Skeletal muscle cell (primary cell): ENCODE results near the gene DLGAP4.
A peak's percentile ranks its signal among the peaks of the same experiment; 100 is the strongest.
"Not testable (repeated sequence)": the region's sequence is repeated elsewhere in the genome, so short reads cannot be mapped to it uniquely, and the experiment has no call there.

Source experiments
- DNase-seq: peaks from one replicate; pipeline ENCODE4 v3.0.0-alpha.2; 2010; ENCODE audit warnings: low read depth
- H3K4me3 ChIP-seq: 2 replicates; pipeline ENCODE4 v1.5.1; 2011; ENCODE audit warnings: low read depth, mild to moderate bottlenecking, control low read depth, low read length, moderate library complexity

Gene DLGAP4

GRCh38 chr20:36562724-36563123 is 256.6 kb downstream of the DLGAP4 start:
- H3K4me3 ChIP-seq = no peak overlapping the region
- no peak for DNase-seq

- no peak overlapping the region for H3K4me3 ChIP-seq
- no peak for DNase-seq
These were observed 257.2 kb downstream of the DLGAP4 start for GRCh38 chr20:36563374-36563773.

GRCh38 chr20:36564078-36564725 is 258.1 kb downstream of the DLGAP4 start:
- not testable (repeated sequence) for H3K4me3 ChIP-seq, DNase-seq

- DNase-seq, H3K4me3 ChIP-seq: not testable (repeated sequence)
These were observed 258.6 kb downstream of the DLGAP4 start for GRCh38 chr20:36564726-36565121.

- H3K4me3 ChIP-seq = no peak overlapping the region
- no peak for DNase-seq
These were observed 259.4 kb downstream of the DLGAP4 start for GRCh38 chr20:36565520-36565919.

GRCh38 chr20:36569847-36570429 is 263.8 kb downstream of the DLGAP4 start:
- no peak overlapping the region for H3K4me3 ChIP-seq
- DNase-seq = no peak

- DNase-seq = no peak
- H3K4me3 ChIP-seq = no peak overlapping the region
These were observed 265.7 kb downstream of the DLGAP4 start for GRCh38 chr20:36571564-36572504.

- peak overlapping the region; percentile 42 for H3K4me3 ChIP-seq
- DNase-seq = no peak
These were observed 266.6 kb downstream of the DLGAP4 start for GRCh38 chr20:36572701-36573102.

GRCh38 chr20:36573103-36573797 is 267.1 kb downstream of the DLGAP4 start, which contains the start of gene TGIF2:
Gene TGIF2 (plus strand): TSS chr20:36573597. CDS start chr20:36578775, 5,178 bp downstream.
- DNase-seq = peak; percentile 31
- H3K4me3 ChIP-seq = peak within 1 kb of the TSS; percentile 78

- peak overlapping the region; percentile 78 for H3K4me3 ChIP-seq
- no peak for DNase-seq
These were observed 267.7 kb downstream of the DLGAP4 start for GRCh38 chr20:36573798-36574365.

GRCh38 chr20:36574366-36575135 is 268.4 kb downstream of the DLGAP4 start:
- H3K4me3 ChIP-seq = peak overlapping the region; percentile 78
- DNase-seq = no peak

GRCh38 chr20:36576081-36576445 is 269.9 kb downstream of the DLGAP4 start:
- DNase-seq = no peak

More at GRCh38 chr20:36576081-36576445, 269.9 kb downstream of the DLGAP4 start:
- no peak overlapping the region for H3K4me3 ChIP-seq
